Parathyroid adenoma (tissue), 2 donors: ENCODE data around the gene STK24.

ENCODE experiments used
- H2AFZ ChIP-seq: fragments of 300-600 bp; sonication (generic); one replicate; pipeline ENCODE4 v1.7.0; 2017; ENCODE audit warnings: antibody characterized with exemption, mild to moderate bottlenecking
- H3K27ac ChIP-seq: fragments of 300-600 bp; sonication (generic); one replicate; pipeline ENCODE4 v1.7.0; 2017
- H3K27me3 ChIP-seq: fragments of 300-600 bp; sonication (generic); one replicate; pipeline ENCODE4 v1.7.0; 2017; ENCODE audit warnings: low read length; ENCODE audit not compliant: control insufficient read depth, insufficient read depth
- H3K36me3 ChIP-seq: fragments of 300-600 bp; sonication (generic); one replicate; pipeline ENCODE4 v1.7.0; 2017; ENCODE audit warnings: low read length; ENCODE audit not compliant: control insufficient read depth, insufficient read depth
- H3K4me1 ChIP-seq: fragments of 300-600 bp; sonication (generic); one replicate; pipeline ENCODE4 v1.7.0; 2017; ENCODE audit warnings: control low read depth
- H3K4me2 ChIP-seq: fragments of 300-600 bp; sonication (generic); one replicate; pipeline ENCODE4 v1.7.0; 2017; ENCODE audit warnings: low read length
- H3K4me3 ChIP-seq: fragments of 300-600 bp; sonication (generic); one replicate; pipeline ENCODE4 v1.7.0; 2017; ENCODE audit warnings: low read depth, low read length
- H3K79me2 ChIP-seq: fragments of 300-600 bp; sonication (generic); one replicate; pipeline ENCODE4 v1.7.0; 2017; ENCODE audit warnings: control low read depth
- H3K9ac ChIP-seq: fragments of 300-600 bp; sonication (generic); one replicate; pipeline ENCODE4 v1.7.0; 2017; ENCODE audit warnings: mild to moderate bottlenecking
- H3K9me3 ChIP-seq: fragments of 300-600 bp; sonication (generic); one replicate; pipeline ENCODE4 v1.7.0; 2017; ENCODE audit warnings: low read length; ENCODE audit not compliant: control insufficient read depth
- TF ChIP-seq, protein P1 (sequence below): fragments of 300-600 bp; sonication (generic); IDR thresholded peaks from one replicate; pipeline ENCODE4 v1.7.0; 2017; ENCODE audit warnings: antibody characterized with exemption, mild to moderate bottlenecking
- donor health status: primary hyperparathyroidism.

STK24 gene

GRCh38 chr13:98410612-98411011, 166.3 kb downstream of the STK24 start:
- Histone ChIP-seq H3K9ac (no peak overlapping the region), H3K36me3 (no peaks in the 10 kb centered on the region), H3K27ac (no peak overlapping the region), H3K4me3 (no peak overlapping the region), H2AFZ (no peak overlapping the region), H3K4me2 (no peak overlapping the region), H3K4me1 (peaks cover 15% of the 10 kb centered on the region), H3K9me3 (no peaks in the 10 kb centered on the region), H3K79me2 (no peaks in the 10 kb centered on the region), H3K27me3 (no peaks in the 10 kb centered on the region)
- TF ChIP-seq, protein P1, sequence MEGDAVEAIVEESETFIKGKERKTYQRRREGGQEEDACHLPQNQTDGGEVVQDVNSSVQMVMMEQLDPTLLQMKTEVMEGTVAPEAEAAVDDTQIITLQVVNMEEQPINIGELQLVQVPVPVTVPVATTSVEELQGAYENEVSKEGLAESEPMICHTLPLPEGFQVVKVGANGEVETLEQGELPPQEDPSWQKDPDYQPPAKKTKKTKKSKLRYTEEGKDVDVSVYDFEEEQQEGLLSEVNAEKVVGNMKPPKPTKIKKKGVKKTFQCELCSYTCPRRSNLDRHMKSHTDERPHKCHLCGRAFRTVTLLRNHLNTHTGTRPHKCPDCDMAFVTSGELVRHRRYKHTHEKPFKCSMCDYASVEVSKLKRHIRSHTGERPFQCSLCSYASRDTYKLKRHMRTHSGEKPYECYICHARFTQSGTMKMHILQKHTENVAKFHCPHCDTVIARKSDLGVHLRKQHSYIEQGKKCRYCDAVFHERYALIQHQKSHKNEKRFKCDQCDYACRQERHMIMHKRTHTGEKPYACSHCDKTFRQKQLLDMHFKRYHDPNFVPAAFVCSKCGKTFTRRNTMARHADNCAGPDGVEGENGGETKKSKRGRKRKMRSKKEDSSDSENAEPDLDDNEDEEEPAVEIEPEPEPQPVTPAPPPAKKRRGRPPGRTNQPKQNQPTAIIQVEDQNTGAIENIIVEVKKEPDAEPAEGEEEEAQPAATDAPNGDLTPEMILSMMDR: no peak

DNA sequence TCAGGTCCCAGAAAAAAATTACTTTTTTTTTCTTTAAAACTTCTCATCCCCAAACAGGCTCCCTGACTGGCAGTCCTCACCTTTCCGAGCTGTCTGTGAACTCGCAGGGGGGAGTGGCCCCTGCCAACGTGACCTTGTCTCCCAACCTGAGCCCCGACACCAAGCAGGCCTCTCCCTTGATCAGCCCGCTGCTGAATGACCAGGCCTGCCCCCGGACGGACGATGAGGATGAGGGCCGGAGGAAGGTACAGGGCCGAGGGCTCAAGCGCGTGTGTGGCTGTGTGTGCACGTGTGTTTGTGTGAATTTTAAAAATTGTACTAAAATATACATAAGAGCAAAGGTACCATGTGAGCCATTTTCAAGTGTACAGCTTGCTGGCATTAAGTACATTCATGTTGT, 167.6 kb downstream of the STK24 start:
- no peaks in the 10 kb centered on the region for H3K27me3 ChIP-seq
- TF ChIP-seq, protein P1: no peak
- H3K9ac ChIP-seq: no peak overlapping the region
- peaks cover 17% of the 10 kb centered on the region for H3K4me1 ChIP-seq
- no peak overlapping the region for H3K4me2 ChIP-seq
- H3K9me3 ChIP-seq: no peaks in the 10 kb centered on the region
- H3K79me2 ChIP-seq: no peaks in the 10 kb centered on the region
- H3K4me3 ChIP-seq: no peak overlapping the region
- no peaks in the 10 kb centered on the region for H3K36me3 ChIP-seq
- no peak overlapping the region for H3K27ac ChIP-seq
- no peak overlapping the region for H2AFZ ChIP-seq

DNA sequence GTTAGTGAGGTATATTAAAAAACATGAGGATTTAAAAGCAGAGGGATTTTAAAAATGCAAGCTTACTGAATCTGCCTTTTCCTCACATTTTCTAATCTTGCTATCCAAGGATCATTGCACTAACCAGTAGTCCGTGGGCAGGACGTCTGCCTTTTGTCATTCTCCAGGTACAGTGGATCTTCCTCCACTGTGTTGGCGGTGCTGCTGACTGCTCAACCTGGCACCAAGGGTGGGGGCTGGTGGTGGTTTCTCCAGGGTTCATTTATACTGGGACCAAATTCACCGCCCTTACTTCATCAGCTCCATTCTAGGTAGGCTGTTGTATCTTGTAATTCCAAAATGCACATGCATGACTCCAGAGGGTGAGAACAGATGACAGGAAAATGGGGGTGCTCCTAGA, 169.3 kb downstream of the STK24 start:
- Histone ChIP-seq H3K4me2 (peak overlapping the region; percentile 59), H3K27ac (peak overlapping the region; percentile 70), H3K4me3 (peak overlapping the region; percentile 12), H3K9ac (no peak overlapping the region), H3K9me3 (no peaks in the 10 kb centered on the region), H3K4me1 (peaks cover 17% of the 10 kb centered on the region), H2AFZ (no peak overlapping the region), H3K36me3 (no peaks in the 10 kb centered on the region), H3K79me2 (no peaks in the 10 kb centered on the region), H3K27me3 (no peaks in the 10 kb centered on the region)
- TF ChIP-seq, protein P1: no peak

DNA sequence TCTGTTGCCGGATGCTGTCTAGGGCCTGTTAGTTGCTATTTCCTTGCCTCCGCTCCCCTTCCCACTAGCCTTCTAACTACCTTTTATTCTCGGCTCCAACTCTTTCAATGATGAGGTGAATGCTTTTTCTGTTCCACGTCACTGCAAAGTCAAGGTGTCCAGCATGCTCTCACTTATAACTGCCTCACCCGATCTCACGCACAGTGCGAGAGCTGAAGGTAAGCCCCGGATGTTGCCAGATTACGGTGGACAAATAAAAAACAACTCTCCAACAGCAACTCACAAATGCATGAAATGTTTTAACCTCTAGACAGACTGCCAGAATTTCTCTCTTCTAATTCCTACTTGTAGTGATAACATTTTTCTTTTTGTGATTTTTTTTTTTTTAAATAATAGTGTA, 169.9 kb downstream of the STK24 start:
- H3K9me3 ChIP-seq: no peaks in the 10 kb centered on the region
- H3K27ac ChIP-seq: peak overlapping the region; percentile 70
- H3K36me3 ChIP-seq: no peaks in the 10 kb centered on the region
- H3K9ac ChIP-seq: no peak overlapping the region
- no peaks in the 10 kb centered on the region for H3K27me3 ChIP-seq
- H3K79me2 ChIP-seq: no peaks in the 10 kb centered on the region
- no peak overlapping the region for H3K4me3 ChIP-seq
- H2AFZ ChIP-seq: peak overlapping the region; percentile 65
- TF ChIP-seq, protein P1: no peak
- H3K4me2 ChIP-seq: no peak overlapping the region
- peaks cover 17% of the 10 kb centered on the region for H3K4me1 ChIP-seq

DNA sequence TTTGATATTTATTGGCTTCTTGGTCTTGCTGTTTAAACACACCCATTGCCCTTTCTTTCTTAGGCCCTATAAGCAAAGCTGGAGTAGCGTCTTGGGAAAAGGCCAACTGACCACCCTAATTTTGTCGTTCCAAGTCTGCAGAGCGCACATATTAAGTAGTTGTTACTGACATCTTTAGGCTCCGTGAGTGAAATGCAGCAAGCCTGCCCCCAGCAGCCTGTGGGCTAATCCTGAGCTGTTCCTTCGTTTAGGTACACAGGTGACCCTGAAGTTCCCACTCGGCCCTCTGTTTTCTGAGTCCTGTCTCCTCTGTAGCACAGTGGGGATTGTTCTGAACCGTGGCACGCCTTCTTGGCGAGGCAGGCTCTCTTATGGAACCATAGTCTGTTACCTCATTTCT, 170.5 kb downstream of the STK24 start:
- Histone ChIP-seq H3K27ac (peak overlapping the region; percentile 70), H3K4me3 (no peak overlapping the region)
- TF ChIP-seq, protein P1: no peak

More for the DNA sequence above, 170.5 kb downstream of the STK24 start:
- no peaks in the 10 kb centered on the region for H3K9me3 ChIP-seq
- H3K36me3 ChIP-seq: no peaks in the 10 kb centered on the region
- no peak overlapping the region for H3K9ac ChIP-seq
- H2AFZ ChIP-seq: peak overlapping the region; percentile 65
- no peak overlapping the region for H3K4me2 ChIP-seq
- H3K4me1 ChIP-seq: peaks cover 17% of the 10 kb centered on the region
- H3K27me3 ChIP-seq: no peaks in the 10 kb centered on the region
- H3K79me2 ChIP-seq: no peaks in the 10 kb centered on the region
